BJ (cell line): Measurements from ENCODE around the gene ALDH16A1. TPM values are rescaled to one million over a fixed set of nuclear protein-coding genes. Genes with fewer than 3 reads are reported as not detected.
"Not testable (repeated sequence)": the region's sequence is repeated elsewhere in the genome, so short reads cannot be mapped to it uniquely, and the experiment has no call there.

Experiments used
- CTCF ChIA-PET: fragments of 350-600 bp; formaldehyde crosslinking; extraction: SDS; loops from one replicate; lab custom pipeline; 2021; ENCODE audit warnings: antibody characterized with exemption, inconsistent platforms; lab: Yijun Ruan, JAX
- POLR2A ChIA-PET: fragments of 300-600 bp; sonication (Branson Sonifier 250); formaldehyde crosslinking; extraction: SDS; loops from one replicate; lab custom pipeline; 2021; ENCODE audit warnings: antibody characterized with exemption; lab: Charles Lee
- DNase-seq: peaks from one replicate; pipeline ENCODE4 v3.0.0-alpha.2; 2011; ENCODE audit warnings: low read depth
- H3K27me3 ChIP-seq: 2 replicates; pipeline ENCODE4 v1.6.0; 2011; ENCODE audit warnings: low read length; ENCODE audit not compliant: control insufficient read depth, insufficient read depth
- H3K36me3 ChIP-seq: 2 replicates; pipeline ENCODE4 v1.5.1; 2011; ENCODE audit warnings: low read length; ENCODE audit not compliant: control insufficient read depth, insufficient read depth
- H3K4me3 ChIP-seq: 2 replicates; pipeline ENCODE4 v1.5.1; 2011; ENCODE audit warnings: low read depth, mild to moderate bottlenecking, control low read depth, low read length
- CTCF ChIP-seq: IDR thresholded peaks from 2 replicates; pipeline ENCODE4 v1.5.1; 2011; ENCODE audit warnings: low read depth, mild to moderate bottlenecking, control low read depth, inconsistent platforms, low read length, moderate library complexity; ENCODE audit not compliant: insufficient read depth
- polyA plus RNA-seq: library from polyadenylated mRNA; depleted of rRNA; stranded (reverse); fragments of >200 nt; gene quantifications from 2 replicates; pipeline ENCODE4 v1.2.3, GENCODE V29; 2011

ALDH16A1 gene
- polyA plus RNA-seq, 1 experiment: 15.0 TPM

DNA sequence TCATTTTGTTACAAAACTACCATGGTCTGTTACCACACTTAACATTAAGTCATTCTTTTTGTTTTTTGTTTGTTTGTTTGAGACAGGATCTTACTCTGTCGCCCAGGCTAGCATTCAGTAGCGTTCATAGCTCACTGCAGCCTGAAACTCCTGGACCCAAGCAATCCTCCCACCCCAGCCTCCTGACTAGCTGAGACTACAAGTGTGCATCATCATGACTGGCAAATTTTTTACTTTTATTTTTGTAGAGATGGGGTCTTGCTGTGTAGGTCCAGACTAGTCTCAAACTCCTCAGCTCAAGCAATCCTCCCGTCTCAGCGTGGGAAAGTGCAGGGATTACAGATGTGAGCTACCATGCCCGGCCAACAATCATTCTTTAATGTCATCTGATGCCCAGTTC, 3.3 kb downstream of the ALDH16A1 start:
- CTCF ChIA-PET: interaction anchor here (1.2 to 2.7 kb wide), 2 partner anchors 14 to 17 kb away, joined by 3 to 12 read pairs; partner anchors contain the start of gene FLT3LG
- POLR2A ChIA-PET: no interaction called here
- no peak for DNase-seq

GRCh38 chr19:49458567-49458903, 5.5 kb downstream of the ALDH16A1 start:
- DNase-seq: no peak
- Histone ChIP-seq H3K27me3 (no peaks in the 10 kb centered on the region), H3K4me3 (no peak overlapping the region), H3K36me3 (peaks cover 3% of the 10 kb centered on the region; the same call in 1 of the 2 replicates)
- ChIA-PET CTCF (interaction anchor here (1.2 to 3.6 kb wide), 5 partner anchors 12 to 88 kb away, joined by 3 to 20 read pairs (median 4); partner anchors contain the start of gene FLT3LG), POLR2A (interaction anchor here (0.5 kb wide), 1 partner anchor 75 kb away, joined by 6 read pairs; no protein-coding TSS in a partner anchor)
- TF ChIP-seq CTCF: no peak

More for the DNA sequence above, 3.3 kb downstream of the ALDH16A1 start:
- Histone ChIP-seq H3K36me3 (peaks cover 3% of the 10 kb centered on the region; the same call in 1 of the 2 replicates), H3K4me3 (no peak overlapping the region), H3K27me3 (no peaks in the 10 kb centered on the region)
- TF ChIP-seq CTCF: no peak

DNA sequence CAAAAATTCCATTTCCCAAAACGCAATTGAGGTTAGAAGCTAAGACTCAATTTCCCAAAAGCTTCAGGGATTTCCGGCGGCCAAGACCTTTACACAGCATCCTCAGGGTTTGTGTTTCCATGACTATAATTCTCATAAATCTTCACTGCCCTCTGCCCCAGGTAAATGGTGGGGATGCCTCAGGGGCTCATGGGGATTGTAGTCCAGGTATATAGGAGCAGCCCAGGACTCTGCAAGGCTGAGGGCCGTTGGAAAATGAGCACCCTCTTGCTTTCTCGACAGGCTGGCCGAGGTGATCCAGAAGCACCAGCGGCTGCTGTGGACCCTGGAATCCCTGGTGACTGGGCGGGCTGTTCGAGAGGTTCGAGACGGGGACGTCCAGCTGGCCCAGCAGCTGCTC, 6.4 kb downstream of the ALDH16A1 start:
- TF ChIP-seq CTCF: no peak
- Histone ChIP-seq H3K4me3 (no peak overlapping the region), H3K36me3 (peaks cover 3% of the 10 kb centered on the region; the same call in 1 of the 2 replicates), H3K27me3 (no peaks in the 10 kb centered on the region)
- DNase-seq: no peak
- ChIA-PET POLR2A (no interaction called here), CTCF (interaction anchor here (1.4 to 3.6 kb wide), 2 partner anchors 11 to 14 kb away, joined by 7 to 20 read pairs; partner anchors contain the start of gene FLT3LG)

DNA sequence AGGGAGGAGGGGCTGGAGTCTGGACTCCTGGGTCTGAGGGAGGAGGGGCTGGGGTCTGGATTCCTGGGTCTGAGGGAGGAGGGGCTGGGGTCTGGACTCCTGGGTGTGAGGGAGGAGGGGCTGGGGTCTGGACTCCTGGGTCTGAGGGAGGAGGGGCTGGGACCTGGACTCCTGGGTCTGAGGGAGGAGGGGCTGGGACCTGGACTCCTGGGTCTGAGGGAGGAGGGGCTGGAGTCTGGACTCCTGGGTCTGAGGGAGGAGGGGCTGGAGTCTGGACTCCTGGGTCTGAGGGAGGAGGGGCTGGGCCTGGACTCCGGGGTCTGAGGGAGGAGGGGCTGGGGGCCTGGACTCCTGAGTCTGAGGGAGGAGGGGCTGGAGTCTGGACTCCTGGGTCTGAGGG, 8.1 kb downstream of the ALDH16A1 start:
- CTCF ChIA-PET: interaction anchor here (3.6 kb wide), 1 partner anchor 12 kb away, joined by 20 read pairs; the partner anchor contains the start of gene FLT3LG
- H3K36me3 ChIP-seq, H3K4me3 ChIP-seq, H3K27me3 ChIP-seq, DNase-seq, POLR2A ChIA-PET: not testable (repeated sequence)

GRCh38 chr19:49461656-49462055, 8.6 kb downstream of the ALDH16A1 start:
- CTCF ChIA-PET: no interaction called here
- no peak for DNase-seq
- POLR2A ChIA-PET: no interaction called here
- TF ChIP-seq CTCF: no peak
- Histone ChIP-seq H3K36me3 (peaks cover 8% of the 10 kb centered on the region), H3K4me3 (no peak overlapping the region), H3K27me3 (no peaks in the 10 kb centered on the region)

DNA sequence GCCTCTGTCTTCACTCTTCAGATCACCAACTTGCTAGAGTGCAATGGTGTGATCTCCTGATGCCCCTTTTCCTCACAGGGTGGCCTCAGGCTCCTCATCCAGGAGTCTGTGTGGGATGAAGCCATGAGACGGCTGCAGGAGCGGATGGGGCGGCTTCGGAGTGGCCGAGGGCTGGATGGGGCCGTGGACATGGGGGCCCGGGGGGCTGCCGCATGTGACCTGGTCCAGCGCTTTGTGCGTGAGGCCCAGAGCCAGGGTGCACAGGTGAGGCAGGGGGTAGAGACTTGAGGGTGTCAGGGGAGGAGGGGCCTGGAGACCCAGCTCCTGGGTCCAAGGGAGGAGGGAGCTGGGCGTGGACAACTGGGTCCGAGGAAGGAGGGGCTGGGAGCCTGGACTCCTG, 9.5 kb downstream of the ALDH16A1 start:
- DNase-seq: no peak
- no peak for TF ChIP-seq CTCF
- H3K4me3 ChIP-seq: no peak overlapping the region
- CTCF ChIA-PET: no interaction called here
- H3K36me3 ChIP-seq: peaks cover 8% of the 10 kb centered on the region
- POLR2A ChIA-PET: no interaction called here
- no peaks in the 10 kb centered on the region for H3K27me3 ChIP-seq
